ENCODE data around the gene SH3D21. TPM values are rescaled to one million over a fixed set of nuclear protein-coding genes. Genes with fewer than 3 reads are reported as not detected.

Gene SH3D21
- total RNA-seq, 2 donors from 2014 or later = 14.7 to 15.5 TPM

DNA sequence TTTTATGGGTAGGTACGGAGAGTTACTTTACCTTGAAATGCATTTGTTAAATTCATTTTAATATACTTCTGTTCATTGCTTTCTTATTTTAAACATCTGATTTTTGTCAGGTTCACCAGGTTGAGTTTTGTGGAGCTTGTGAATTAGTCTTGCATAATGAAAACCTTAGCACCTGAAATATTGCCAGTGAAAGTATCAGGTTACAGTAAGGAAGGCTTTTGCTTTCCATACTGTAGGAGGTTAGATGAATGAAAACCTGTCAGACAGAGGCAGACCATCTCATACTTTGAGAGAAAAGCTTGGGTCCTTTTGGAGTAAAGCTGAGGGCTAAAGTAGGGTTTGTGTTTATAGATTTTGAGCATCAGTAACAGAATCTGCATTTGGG, 47.2 kb upstream of the SH3D21 start:
- H3K4me1 ChIP-seq (ENCODE audit: control insufficient read depth, insufficient read depth, low read length) = no peaks in the 10 kb centered on the region
- H3K9me3 ChIP-seq (ENCODE audit: control insufficient read depth, low read length) = no peaks in the 10 kb centered on the region
- Mint-ChIP-seq H3K4me1 (peaks cover 2% of the 10 kb centered on the region), H3K27me3 (ENCODE audit: insufficient read depth) (no peaks in the 10 kb centered on the region), H3K36me3 (ENCODE audit: low read depth) (peaks cover 52% of the 10 kb centered on the region), H3K4me3 (no peak overlapping the region), H3K27ac (peak overlapping the region; percentile 44), H3K9me3 (no peaks in the 10 kb centered on the region)
- no peak overlapping the region for H3K27ac ChIP-seq (ENCODE audit: low read depth, low read length)
- no peak overlapping the region for H3K4me3 ChIP-seq (ENCODE audit: low read length)
- peaks cover 67% of the 10 kb centered on the region for H3K36me3 ChIP-seq (ENCODE audit: control insufficient read depth, insufficient read depth, low read length)
- WGBS, 2 experiments (ENCODE audit: insufficient coverage in 1 of 2, insufficient read length in 1 of 2) = 100% methylated on average over 1 of the region's 1 CpG; no CpG with 5 or more reads in 1 of the 2 experiments
- TF ChIP-seq CTCF (conservative IDR thresholded peaks at IDR 0.05) = no peak
- no peak overlapping the region for H3K9ac ChIP-seq (ENCODE audit: extremely low read depth, low read length, poor library complexity, severe bottlenecking)
- DNase-seq = no peak
- H3K27me3 ChIP-seq (ENCODE audit: control insufficient read depth, insufficient read depth, low read length, poor library complexity, severe bottlenecking) = no peaks in the 10 kb centered on the region

GRCh38 chr1:36268981-36269380, 37.2 kb upstream of the SH3D21 start:
- no peak overlapping the region for H3K27ac ChIP-seq (ENCODE audit: low read depth, low read length)
- no peaks in the 10 kb centered on the region for H3K27me3 ChIP-seq (ENCODE audit: control insufficient read depth, insufficient read depth, low read length, poor library complexity, severe bottlenecking)
- peaks cover 63% of the 10 kb centered on the region for H3K36me3 ChIP-seq (ENCODE audit: control insufficient read depth, insufficient read depth, low read length)
- H3K9me3 ChIP-seq (ENCODE audit: control insufficient read depth, low read length) = no peaks in the 10 kb centered on the region
- no peaks in the 10 kb centered on the region for H3K4me1 ChIP-seq (ENCODE audit: control insufficient read depth, insufficient read depth, low read length)
- no peak overlapping the region for H3K4me3 Mint-ChIP-seq
- H3K27ac Mint-ChIP-seq = no peak overlapping the region
- WGBS, 2 experiments (ENCODE audit: insufficient coverage in 1 of 2, insufficient read length in 1 of 2) = 82 to 98% methylated on average over 6 of the region's 6 CpGs
- TF ChIP-seq CTCF (conservative IDR thresholded peaks at IDR 0.05) = no peak
- H3K9me3 Mint-ChIP-seq = no peaks in the 10 kb centered on the region
- DNase-seq = no peak
- H3K9ac ChIP-seq (ENCODE audit: extremely low read depth, low read length, poor library complexity, severe bottlenecking) = no peak overlapping the region
- no peaks in the 10 kb centered on the region for H3K27me3 Mint-ChIP-seq (ENCODE audit: insufficient read depth)
- H3K4me3 ChIP-seq (ENCODE audit: low read length) = no peak overlapping the region
- H3K36me3 Mint-ChIP-seq (ENCODE audit: low read depth) = peaks cover 46% of the 10 kb centered on the region
- H3K4me1 Mint-ChIP-seq = no peaks in the 10 kb centered on the region

DNA sequence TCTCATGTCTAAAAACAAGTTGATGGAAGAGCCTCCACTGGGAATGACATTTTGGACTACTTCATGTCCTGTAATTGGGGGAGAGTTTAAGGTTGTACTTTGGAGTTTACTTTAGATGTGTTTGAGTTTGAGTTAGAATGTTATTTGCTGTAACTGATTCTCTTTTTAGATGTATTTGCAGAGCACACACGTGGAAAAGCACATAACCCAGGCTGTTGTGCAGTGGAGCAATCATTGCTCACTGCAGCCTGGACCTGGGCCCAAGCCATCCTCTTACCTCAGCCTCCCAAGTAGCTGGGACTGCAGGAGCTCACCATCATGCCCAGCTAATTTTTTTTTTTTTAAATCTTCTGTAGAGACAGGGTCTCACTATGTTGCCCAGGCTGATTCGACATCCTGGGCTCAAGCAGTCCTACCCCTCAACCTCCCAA, 36.7 kb upstream of the SH3D21 start:
- H3K9ac ChIP-seq (ENCODE audit: extremely low read depth, low read length, poor library complexity, severe bottlenecking) = no peak overlapping the region
- peak overlapping the region; percentile 2 for H3K27ac Mint-ChIP-seq
- H3K27ac ChIP-seq (ENCODE audit: low read depth, low read length) = no peak overlapping the region
- H3K4me3 Mint-ChIP-seq = no peak overlapping the region
- H3K4me3 ChIP-seq (ENCODE audit: low read length) = no peak overlapping the region
- TF ChIP-seq CTCF (conservative IDR thresholded peaks at IDR 0.05) = no peak
- H3K4me1 Mint-ChIP-seq = no peaks in the 10 kb centered on the region
- H3K9me3 Mint-ChIP-seq = no peaks in the 10 kb centered on the region
- 90 to 100% methylated on average over 2 of the region's 2 CpGs for WGBS, 2 experiments (ENCODE audit: insufficient coverage in 1 of 2, insufficient read length in 1 of 2)
- H3K4me1 ChIP-seq (ENCODE audit: control insufficient read depth, insufficient read depth, low read length) = no peaks in the 10 kb centered on the region
- H3K36me3 ChIP-seq (ENCODE audit: control insufficient read depth, insufficient read depth, low read length) = peaks cover 63% of the 10 kb centered on the region
- no peaks in the 10 kb centered on the region for H3K27me3 Mint-ChIP-seq (ENCODE audit: insufficient read depth)
- H3K9me3 ChIP-seq (ENCODE audit: control insufficient read depth, low read length) = no peaks in the 10 kb centered on the region
- no peak for DNase-seq
- no peaks in the 10 kb centered on the region for H3K27me3 ChIP-seq (ENCODE audit: control insufficient read depth, insufficient read depth, low read length, poor library complexity, severe bottlenecking)
- peaks cover 47% of the 10 kb centered on the region for H3K36me3 Mint-ChIP-seq (ENCODE audit: low read depth)
